OCI-LY1 (cell line): ENCODE data around the gene MEAK7.

Source experiments
- H2AFZ ChIP-seq: fragments of 200-600 bp; sonication (generic), shearing (Covaris generic); 2 replicates; pipeline ENCODE4 v1.6.0; 2014; ENCODE audit warnings: antibody characterized with exemption, mild to moderate bottlenecking, low read length
- H3F3A ChIP-seq: fragments of 200-600 bp; sonication (generic), shearing (Covaris generic); 2 replicates; pipeline ENCODE4 v1.6.0; 2014; ENCODE audit warnings: mild to moderate bottlenecking, antibody characterized with exemption, low read length, moderate library complexity; ENCODE audit not compliant: insufficient read depth
- H3K27ac ChIP-seq: fragments of 200-600 bp; sonication (generic); 2 replicates; pipeline ENCODE4 v1.5.1; 2014; ENCODE audit warnings: low read length, mixed run types, mild to moderate bottlenecking, low read depth; ENCODE audit not compliant: poor library complexity, severe bottlenecking
- H3K27me3 ChIP-seq: fragments of 200-600 bp; sonication (generic); 2 replicates; pipeline ENCODE4 v1.6.0; 2014; ENCODE audit warnings: antibody characterized with exemption, mild to moderate bottlenecking, low read length, moderate library complexity; ENCODE audit not compliant: insufficient read depth
- H3K36me3 ChIP-seq: fragments of 200-600 bp; sonication (generic); 2 replicates; pipeline ENCODE4 v1.6.1; 2014; ENCODE audit warnings: mild to moderate bottlenecking, antibody characterized with exemption, low read length, moderate library complexity, mixed read lengths; ENCODE audit not compliant: insufficient read depth
- H3K4me1 ChIP-seq: fragments of 200-600 bp; sonication (generic); 2 replicates; pipeline ENCODE4 v1.5.1; 2014; ENCODE audit warnings: mild to moderate bottlenecking, low read length, moderate library complexity; ENCODE audit not compliant: insufficient read depth, severe bottlenecking
- H3K4me2 ChIP-seq: fragments of 200-600 bp; sonication (generic), shearing (Covaris generic); 2 replicates; pipeline ENCODE4 v1.6.1; 2014; ENCODE audit warnings: low read length
- H3K4me3 ChIP-seq: fragments of 200-600 bp; sonication (generic); 2 replicates; pipeline ENCODE4 v1.5.1; 2014; ENCODE audit warnings: low read length, low read depth, mild to moderate bottlenecking, mixed read lengths; ENCODE audit not compliant: poor library complexity, severe bottlenecking
- H3K79me2 ChIP-seq: fragments of 200-600 bp; shearing (Covaris generic); 2 replicates; pipeline ENCODE4 v1.6.1; 2016; ENCODE audit warnings: mixed run types, low read length, mixed read lengths; ENCODE audit not compliant: insufficient read depth
- H3K9ac ChIP-seq: fragments of 200-600 bp; sonication (generic), shearing (Covaris generic); 2 replicates; pipeline ENCODE4 v1.6.1; 2014; ENCODE audit warnings: mild to moderate bottlenecking, low read length, mixed read lengths
- H3K9me2 ChIP-seq: fragments of 200-600 bp; sonication (generic), shearing (Covaris generic); 2 replicates; pipeline ENCODE4 v1.6.1; 2014; ENCODE audit warnings: low read depth, mild to moderate bottlenecking, low read length, mixed read lengths
- H3K9me3 ChIP-seq: fragments of 200-600 bp; shearing (Covaris generic); 2 replicates; pipeline ENCODE4 v1.6.1; 2014; ENCODE audit warnings: low read length, mixed read lengths
- H4K20me1 ChIP-seq: fragments of 200-600 bp; sonication (generic), shearing (Covaris generic); 2 replicates; pipeline ENCODE4 v1.6.0; 2016; ENCODE audit warnings: mild to moderate bottlenecking, low read length; ENCODE audit not compliant: insufficient read depth
- CTCF ChIP-seq: fragments of 200-600 bp; sonication (generic), shearing (Covaris generic); IDR thresholded peaks from 2 replicates; pipeline ENCODE4 v1.5.1; 2017; ENCODE audit warnings: mild to moderate bottlenecking, antibody characterized with exemption, low read length, moderate library complexity, mixed read lengths
- EZH2 ChIP-seq: fragments of 200-600 bp; sonication (generic), shearing (Covaris generic); IDR thresholded peaks from 2 replicates; pipeline ENCODE4 v1.8.0; 2017; ENCODE audit warnings: borderline replicate concordance, mixed run types, mild to moderate bottlenecking, antibody characterized with exemption, low read length, moderate library complexity, mixed read lengths

Gene MEAK7

GRCh38 chr16:84476401-84476800 lies 28.1 kb downstream of the MEAK7 start:
- no peak overlapping the region for H3K4me2 ChIP-seq
- no peaks in the 10 kb centered on the region for H3K9me2 ChIP-seq
- no peak overlapping the region for H3K4me3 ChIP-seq
- H2AFZ ChIP-seq, result no peak overlapping the region
- no peaks in the 10 kb centered on the region for H4K20me1 ChIP-seq
- H3K27ac ChIP-seq, result no peak overlapping the region
- H3K79me2 ChIP-seq, result no peaks in the 10 kb centered on the region
- TF ChIP-seq CTCF, result no peak
- no peak for TF ChIP-seq EZH2
- no peaks in the 10 kb centered on the region for H3F3A ChIP-seq
- H3K9me3 ChIP-seq, result 0 out of 2 replicates have a peak, but pooled peaks cover 2% of the 10 kb centered on the region
- H3K9ac ChIP-seq, result no peak overlapping the region
- H3K4me1 ChIP-seq, result no peaks in the 10 kb centered on the region
- H3K27me3 ChIP-seq, result no peaks in the 10 kb centered on the region
- H3K36me3 ChIP-seq, result no peaks in the 10 kb centered on the region

- no peak overlapping the region for H3K9ac ChIP-seq
- H3K36me3 ChIP-seq, result no peaks in the 10 kb centered on the region
- no peaks in the 10 kb centered on the region for H3F3A ChIP-seq
- no peaks in the 10 kb centered on the region for H3K27me3 ChIP-seq
- H4K20me1 ChIP-seq, result no peaks in the 10 kb centered on the region
- H3K9me2 ChIP-seq, result no peaks in the 10 kb centered on the region
- H3K79me2 ChIP-seq, result no peaks in the 10 kb centered on the region
- no peaks in the 10 kb centered on the region for H3K4me1 ChIP-seq
- H2AFZ ChIP-seq, result no peak overlapping the region
- TF ChIP-seq EZH2, result no peak
- no peak overlapping the region for H3K27ac ChIP-seq
- no peak overlapping the region for H3K4me3 ChIP-seq
- H3K4me2 ChIP-seq, result no peak overlapping the region
- 0 out of 2 replicates have a peak, but pooled peaks cover 2% of the 10 kb centered on the region for H3K9me3 ChIP-seq
Measured at GRCh38 chr16:84475643-84476240, 28.7 kb downstream of the MEAK7 start.

GRCh38 chr16:84471966-84472365 lies 32.5 kb downstream of the MEAK7 start:
- Histone ChIP-seq H3K79me2 (no peaks in the 10 kb centered on the region), H2AFZ (no peak overlapping the region), H3K9me3 (0 out of 2 replicates have a peak, but pooled peaks cover 2% of the 10 kb centered on the region), H3K9ac (no peak overlapping the region), H3K4me2 (no peak overlapping the region), H3K4me3 (no peak overlapping the region), H3K36me3 (no peaks in the 10 kb centered on the region; the same call in 1 of the 2 replicates), H3K4me1 (no peaks in the 10 kb centered on the region), H3F3A (no peaks in the 10 kb centered on the region), H4K20me1 (no peaks in the 10 kb centered on the region), H3K9me2 (no peaks in the 10 kb centered on the region), H3K27ac (no peak overlapping the region), H3K27me3 (no peaks in the 10 kb centered on the region)
- TF ChIP-seq EZH2, result no peak
- TF ChIP-seq CTCF, result no peak

- no peaks in the 10 kb centered on the region; the same call in 1 of the 2 replicates for H3K36me3 ChIP-seq
- no peaks in the 10 kb centered on the region for H3K9me2 ChIP-seq
- H3K27me3 ChIP-seq, result no peaks in the 10 kb centered on the region
- no peak overlapping the region for H3K4me2 ChIP-seq
- H3K4me3 ChIP-seq, result no peak overlapping the region
- no peaks in the 10 kb centered on the region for H3F3A ChIP-seq
- H3K9me3 ChIP-seq, result 0 out of 2 replicates have a peak, but pooled peaks cover 2% of the 10 kb centered on the region
- no peak overlapping the region for H3K9ac ChIP-seq
- H2AFZ ChIP-seq, result no peak overlapping the region
- H4K20me1 ChIP-seq, result no peaks in the 10 kb centered on the region
- no peak overlapping the region for H3K27ac ChIP-seq
- no peaks in the 10 kb centered on the region for H3K4me1 ChIP-seq
- TF ChIP-seq EZH2 (no peak), CTCF (no peak)
- H3K79me2 ChIP-seq, result no peaks in the 10 kb centered on the region
Measured at GRCh38 chr16:84471316-84471715, 33.1 kb downstream of the MEAK7 start.
